GM12864 (cell line): ENCODE results near the gene STAC.
"Not testable (repeated sequence)": the region's sequence is repeated elsewhere in the genome, so short reads cannot be mapped to it uniquely, and the experiment has no call there.

ENCODE experiments used
- DNase-seq: peaks from one replicate; pipeline ENCODE4 v3.0.0-alpha.2; 2011; ENCODE audit warnings: low read depth
- H3K4me3 ChIP-seq: 2 replicates; pipeline ENCODE4 v1.5.1; 2011; ENCODE audit warnings: mild to moderate bottlenecking, low read depth, low read length, control low read depth
- CTCF ChIP-seq: IDR thresholded peaks from 2 replicates; pipeline ENCODE4 v1.5.1; 2011; ENCODE audit warnings: low read depth, mild to moderate bottlenecking, moderate library complexity, low read length, control low read depth, inconsistent platforms; ENCODE audit errors: missing control alignments

STAC gene

GRCh38 chr3:36489101-36489500 is 108.8 kb downstream of the STAC start:
- H3K4me3 ChIP-seq: no peak overlapping the region
- TF ChIP-seq CTCF: no peak
- DNase-seq: no peak

- H3K4me3 ChIP-seq: no peak overlapping the region
- DNase-seq: no peak
- TF ChIP-seq CTCF: no peak
Observed at GRCh38 chr3:36489679-36490425, 109.5 kb downstream of the STAC start.

GRCh38 chr3:36493051-36493450 is 112.7 kb downstream of the STAC start:
- no peak for DNase-seq
- no peak for TF ChIP-seq CTCF
- no peak overlapping the region for H3K4me3 ChIP-seq

- TF ChIP-seq CTCF: no peak
- no peak for DNase-seq
- no peak overlapping the region for H3K4me3 ChIP-seq
Observed at GRCh38 chr3:36494461-36495109, 114.3 kb downstream of the STAC start.

GRCh38 chr3:36496684-36497633 is 116.7 kb downstream of the STAC start:
- DNase-seq: no peak
- TF ChIP-seq CTCF: no peak
- no peak overlapping the region for H3K4me3 ChIP-seq

GRCh38 chr3:36500053-36500452 is 119.7 kb downstream of the STAC start:
- not testable (repeated sequence) for H3K4me3 ChIP-seq, DNase-seq

- no peak overlapping the region for H3K4me3 ChIP-seq
- TF ChIP-seq CTCF: no peak
- no peak for DNase-seq
Observed at GRCh38 chr3:36501616-36502015, 121.3 kb downstream of the STAC start.
